Cardiac septum (tissue), 1 donor: ENCODE data around the gene EPHB4. TPM values are rescaled to one million over a fixed set of nuclear protein-coding genes. Genes with fewer than 3 reads are reported as not detected.

Source experiments
- DNase-seq: peaks from one replicate; pipeline ENCODE4 v3.0.0-alpha.2; 2020; ENCODE audit warnings: low spot score
- intact Hi-C: fragments of 100-400 bp; cut with DNase I; formaldehyde crosslinking; loops from one replicate; pipeline ENCODE4 v1.14.0; 2022
- microRNA-seq: library from miRNA; unstranded; fragments of <30 nt; microRNA quantifications from one replicate; pipeline ENCODE4 v1.2.0, GENCODE V29; 2020
- total RNA-seq: library from RNA; stranded (reverse); fragmentation: NEBNext Ultra II Directional; extraction: Animal tissue kit (Norgen Biotek cat#: 25700); gene quantifications from one replicate; pipeline ENCODE4 v1.2.1, GENCODE V29; 2021
- donor health status: DM: no; HTN: no; CAD: no.

EPHB4 gene
- total RNA-seq, 1 donor from 2014 or later, result 23.9 TPM

DNA sequence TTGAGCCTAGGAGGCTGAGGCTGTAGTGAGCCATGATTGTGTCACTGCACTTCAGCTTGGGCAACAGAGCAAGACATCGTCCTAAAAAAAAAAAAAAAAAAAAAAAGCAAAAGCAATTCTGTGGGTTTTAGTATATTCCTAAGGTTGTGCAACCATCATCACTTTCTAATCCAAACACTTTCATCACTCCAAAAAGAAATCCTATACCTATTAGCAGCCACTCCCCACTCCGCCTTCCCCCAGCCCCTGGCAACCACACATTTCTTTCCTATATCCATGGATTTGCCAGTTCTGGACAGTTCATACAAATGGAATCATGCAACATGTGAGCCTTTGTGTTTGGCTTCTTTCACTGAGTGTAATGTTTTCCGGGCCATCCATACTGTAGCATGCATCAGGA is 73.6 kb downstream of the EPHB4 start:
- intact Hi-C loops, result loop anchor here (10.0 kb wide), 1 partner anchor 671 kb away; no protein-coding TSS in a partner anchor
- DNase-seq, result no peak

DNA sequence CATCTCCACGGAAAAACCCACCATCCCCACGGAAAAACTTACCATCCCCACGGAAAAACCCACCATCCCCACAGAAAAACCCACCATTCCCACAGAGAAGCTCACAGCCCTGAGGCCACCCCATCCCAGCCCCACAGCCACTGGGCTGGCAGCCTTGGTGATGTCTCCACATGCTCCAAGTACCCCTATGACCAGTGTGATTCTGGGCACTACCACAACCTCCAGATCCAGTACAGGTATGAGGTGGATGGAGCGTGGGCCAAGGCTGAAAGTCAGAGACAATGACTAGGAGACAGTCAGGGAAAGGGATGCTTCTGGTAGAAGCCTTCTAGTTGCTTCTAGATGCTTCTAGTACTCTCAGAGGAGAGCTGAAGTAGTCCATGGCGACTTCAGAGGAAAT is 74.3 kb downstream of the EPHB4 start:
- intact Hi-C loops, result loop anchor here (10.0 kb wide), 1 partner anchor 672 kb away; no protein-coding TSS in a partner anchor

More for the DNA sequence above, 74.3 kb downstream of the EPHB4 start:
- no peak for DNase-seq

Small RNA genes lying within 50 kb of the gene (microRNA-seq; reads per million reads assigned to microRNA genes)
- not detected for gene MIR6875

Other genes with a start within 250 kb of the EPHB4 start
- 25.8 TPM for gene LRCH4, start 241.4 kb downstream of the EPHB4 start, total RNA-seq
- gene FBXO24, start 241.2 kb downstream of the EPHB4 start, total RNA-seq, result 0.40 TPM
- gene PCOLCE, start 225.2 kb downstream of the EPHB4 start, total RNA-seq, result 39.5 TPM
- 9.2 TPM for gene MOSPD3, start 215.0 kb downstream of the EPHB4 start, total RNA-seq
- 0.13 TPM for gene TFR2, start 186.0 kb downstream of the EPHB4 start, total RNA-seq
- not detected for gene ACTL6B, start 171.1 kb downstream of the EPHB4 start, total RNA-seq
- 123 TPM for gene GNB2, start 153.8 kb downstream of the EPHB4 start, total RNA-seq
- gene GIGYF1, start 133.3 kb downstream of the EPHB4 start, total RNA-seq, result 23.9 TPM
- gene POP7, start 121.4 kb downstream of the EPHB4 start, total RNA-seq, result 25.1 TPM
- gene EPO, start 107.1 kb downstream of the EPHB4 start, total RNA-seq, result not detected
- not detected for gene ZAN, start 93.9 kb downstream of the EPHB4 start, total RNA-seq
- gene SLC12A9, start 25.2 kb upstream of the EPHB4 start, total RNA-seq, result 6.9 TPM
- gene TRIP6, start 39.9 kb upstream of the EPHB4 start, total RNA-seq, result 24.4 TPM
- gene SRRT, start 47.6 kb upstream of the EPHB4 start, total RNA-seq, result 62.9 TPM
- 2.1 TPM for gene UFSP1, start 62.2 kb upstream of the EPHB4 start, total RNA-seq
- gene ACHE, start 68.4 kb upstream of the EPHB4 start, total RNA-seq, result 2.1 TPM
- 0.86 TPM for gene MUC3A, start 122.0 kb upstream of the EPHB4 start, total RNA-seq
- gene MUC12, start 142.0 kb upstream of the EPHB4 start, total RNA-seq, result 0.19 TPM
- gene MUC17, start 192.6 kb upstream of the EPHB4 start, total RNA-seq, result not detected